ENCODE results near the gene TMEM222.

DNA sequence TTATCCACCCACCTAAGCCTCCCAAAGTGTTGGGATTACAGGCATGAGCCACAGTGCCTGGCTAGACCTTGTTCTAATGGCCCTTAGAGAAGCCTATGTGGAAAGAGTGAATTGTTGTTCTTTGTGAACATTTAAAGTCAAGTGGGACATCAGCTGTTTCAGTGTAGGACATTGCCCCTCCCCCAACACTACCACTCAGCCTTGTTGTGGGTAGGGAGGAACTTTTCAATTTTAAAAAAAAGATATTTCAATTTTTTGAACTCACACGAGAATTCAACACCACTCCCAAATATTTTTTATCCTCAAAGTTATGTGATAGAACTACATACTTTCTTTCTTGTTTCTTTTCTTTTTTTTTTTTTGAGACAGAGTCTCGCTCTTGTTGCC, 36.7 kb upstream of the TMEM222 start:
- TF ChIP-seq, protein P1, sequence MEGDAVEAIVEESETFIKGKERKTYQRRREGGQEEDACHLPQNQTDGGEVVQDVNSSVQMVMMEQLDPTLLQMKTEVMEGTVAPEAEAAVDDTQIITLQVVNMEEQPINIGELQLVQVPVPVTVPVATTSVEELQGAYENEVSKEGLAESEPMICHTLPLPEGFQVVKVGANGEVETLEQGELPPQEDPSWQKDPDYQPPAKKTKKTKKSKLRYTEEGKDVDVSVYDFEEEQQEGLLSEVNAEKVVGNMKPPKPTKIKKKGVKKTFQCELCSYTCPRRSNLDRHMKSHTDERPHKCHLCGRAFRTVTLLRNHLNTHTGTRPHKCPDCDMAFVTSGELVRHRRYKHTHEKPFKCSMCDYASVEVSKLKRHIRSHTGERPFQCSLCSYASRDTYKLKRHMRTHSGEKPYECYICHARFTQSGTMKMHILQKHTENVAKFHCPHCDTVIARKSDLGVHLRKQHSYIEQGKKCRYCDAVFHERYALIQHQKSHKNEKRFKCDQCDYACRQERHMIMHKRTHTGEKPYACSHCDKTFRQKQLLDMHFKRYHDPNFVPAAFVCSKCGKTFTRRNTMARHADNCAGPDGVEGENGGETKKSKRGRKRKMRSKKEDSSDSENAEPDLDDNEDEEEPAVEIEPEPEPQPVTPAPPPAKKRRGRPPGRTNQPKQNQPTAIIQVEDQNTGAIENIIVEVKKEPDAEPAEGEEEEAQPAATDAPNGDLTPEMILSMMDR (conservative IDR thresholded peaks at IDR 0.05; ENCODE audit: low read depth, low read length), result no peak
- no peak for TF ChIP-seq EZH2 (IDR thresholded peaks at IDR 0.05; ENCODE audit: borderline replicate concordance, low read depth, low read length, poor library complexity, severe bottlenecking)

Measured in A673 (cell line).